HG02852 (cell line): ENCODE data around the gene VAMP8.
"Not testable (repeated sequence)": the region's sequence is repeated elsewhere in the genome, so short reads cannot be mapped to it uniquely, and the experiment has no call there.

ENCODE experiments used
- ATAC-seq: cut with Tn5 transposase; IDR thresholded peaks from one replicate; pipeline ENCODE4 v1.9.1; 2021; ENCODE audit warnings: mild to moderate bottlenecking, moderate library complexity; ENCODE audit not compliant: unreplicated experiment

The VAMP8 gene

DNA sequence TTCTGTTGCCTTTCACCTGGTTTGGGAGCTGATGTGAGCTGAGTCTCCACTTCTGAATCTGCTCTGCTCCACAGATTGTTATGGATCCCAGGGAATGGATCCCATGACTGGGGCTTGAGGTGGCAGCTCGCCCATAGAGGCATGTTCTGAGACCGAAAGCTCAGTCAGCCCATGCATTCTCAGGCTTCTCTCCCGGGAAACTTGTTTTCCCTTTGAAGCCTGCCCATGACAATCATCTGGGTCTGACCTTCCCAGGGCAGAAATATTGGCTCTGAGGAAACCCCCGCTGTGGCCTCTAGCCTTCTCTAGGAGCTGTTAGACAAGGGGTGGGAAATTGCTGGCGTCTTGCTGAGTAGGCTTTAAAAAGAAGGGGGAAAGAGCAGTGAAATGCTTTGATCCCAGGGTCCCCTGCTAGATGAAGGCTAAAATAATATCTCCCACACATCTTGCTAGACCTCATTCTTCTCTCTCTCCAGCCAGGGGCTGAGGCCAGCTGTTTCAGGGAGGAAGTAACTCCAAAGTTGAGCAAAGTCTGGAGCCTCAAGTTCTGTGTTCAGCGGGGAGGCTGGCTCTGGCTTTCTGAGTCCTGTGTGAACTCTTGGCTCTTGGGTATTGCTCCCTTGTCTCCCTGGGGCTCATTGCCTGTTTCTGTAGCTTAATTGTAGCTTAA, 2.0 kb downstream of the VAMP8 start:
- ATAC-seq: no peak

DNA sequence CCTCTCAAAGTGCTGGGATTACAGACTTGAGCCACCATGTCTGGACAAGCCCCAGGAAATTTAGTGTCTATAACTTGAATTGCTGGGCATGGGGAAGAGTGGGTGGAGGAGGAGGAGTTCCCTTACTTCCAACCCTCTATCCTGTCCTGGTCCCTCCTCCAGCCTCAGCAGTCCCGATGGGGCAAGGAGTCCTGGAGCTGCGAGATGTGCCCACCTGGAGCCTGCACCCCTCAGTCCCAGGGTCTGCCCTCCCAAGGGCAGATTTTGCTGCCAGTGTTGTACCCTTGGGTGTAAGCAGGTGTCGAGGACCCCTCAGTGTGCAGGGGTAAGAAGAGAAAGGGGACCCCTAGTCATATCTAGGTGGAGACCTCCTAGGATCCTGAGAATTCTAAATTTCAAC, 2.8 kb downstream of the VAMP8 start:
- no peak for ATAC-seq

DNA sequence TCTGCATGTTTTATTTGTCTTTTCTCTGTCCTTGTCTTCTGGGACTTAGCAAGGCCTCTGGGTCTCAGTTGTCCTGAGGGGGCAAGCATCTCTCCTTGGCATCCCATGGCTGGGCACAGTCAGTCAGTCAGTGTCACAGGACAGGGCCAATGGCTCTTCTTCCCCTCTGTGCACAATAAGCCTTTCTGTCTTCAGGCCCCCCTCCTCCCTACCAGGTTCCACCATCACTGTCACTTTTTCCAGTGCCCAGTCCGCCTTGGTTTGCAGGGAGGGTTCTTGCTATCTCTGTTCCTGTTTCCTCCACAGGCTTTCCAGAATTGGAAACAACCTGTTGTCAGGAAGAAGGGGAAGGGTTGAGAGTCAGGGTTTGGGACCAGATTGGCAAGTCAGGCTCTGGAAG, 5.1 kb downstream of the VAMP8 start:
- ATAC-seq: no peak

DNA sequence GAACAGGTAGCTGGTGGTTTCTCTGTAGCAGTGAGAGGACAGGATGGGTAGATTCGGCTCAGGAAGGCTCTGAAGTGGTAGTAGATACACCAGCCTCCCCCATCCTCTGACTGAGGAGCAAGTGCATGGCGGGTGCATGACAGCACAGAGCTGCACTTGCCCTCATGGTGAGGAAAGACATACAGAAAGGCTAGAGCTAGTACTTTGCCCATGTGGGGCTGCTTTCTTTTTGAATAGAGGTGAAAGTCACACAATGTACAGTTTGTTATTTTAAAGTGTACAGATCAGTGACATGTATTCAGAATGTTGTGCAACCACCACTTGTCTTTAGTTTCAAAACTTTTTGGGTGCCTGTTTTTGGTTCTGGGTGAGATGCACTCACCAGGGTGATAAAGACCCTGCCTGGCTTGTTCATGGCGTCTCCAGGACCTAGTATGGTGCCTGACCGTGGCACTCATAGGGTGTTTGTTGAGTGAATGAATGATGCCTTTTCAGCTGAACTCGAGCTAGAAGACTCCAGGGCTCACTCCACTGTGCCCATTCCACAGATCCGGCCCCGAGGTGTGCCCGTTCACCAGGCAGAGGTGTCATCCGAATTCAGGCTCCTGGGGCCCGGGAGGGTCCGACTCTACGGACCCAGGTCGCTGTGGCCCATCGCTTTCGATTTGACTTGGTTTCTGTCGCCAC, 6.4 kb downstream of the VAMP8 start:
- ATAC-seq: peak; percentile 66

DNA sequence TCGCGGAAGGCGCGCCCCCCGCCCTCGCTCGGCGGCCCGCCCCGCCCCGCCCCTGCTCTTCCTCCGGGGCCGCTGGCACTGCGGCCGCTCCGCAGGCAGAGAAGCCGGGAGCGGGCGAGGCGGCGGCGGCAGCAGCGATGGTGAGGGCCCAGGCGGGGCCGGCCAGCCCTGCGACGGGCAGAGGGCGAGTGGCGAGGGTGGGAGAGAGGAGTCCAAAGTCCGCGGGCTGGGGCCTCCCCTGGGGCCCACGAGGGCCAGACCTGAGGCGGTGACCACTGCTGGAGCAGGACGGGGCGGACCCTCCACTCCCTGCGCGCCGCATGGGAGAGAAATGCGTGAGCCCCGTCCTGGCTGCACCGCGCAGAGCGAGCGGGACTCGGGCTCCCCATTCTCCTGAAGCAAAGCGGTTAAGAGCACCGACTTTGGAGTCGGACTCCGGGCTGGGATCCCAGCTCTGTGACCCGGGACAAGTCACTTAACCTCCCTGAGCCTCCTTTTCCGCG, 7.0 kb downstream of the VAMP8 start, which contains the start of gene VAMP5:
Gene VAMP5 (plus strand): TSS at position 78 of the 503 bp plus-strand sequence. CDS start 60 bp downstream, at position 138.
- ATAC-seq: peak; percentile 30

DNA sequence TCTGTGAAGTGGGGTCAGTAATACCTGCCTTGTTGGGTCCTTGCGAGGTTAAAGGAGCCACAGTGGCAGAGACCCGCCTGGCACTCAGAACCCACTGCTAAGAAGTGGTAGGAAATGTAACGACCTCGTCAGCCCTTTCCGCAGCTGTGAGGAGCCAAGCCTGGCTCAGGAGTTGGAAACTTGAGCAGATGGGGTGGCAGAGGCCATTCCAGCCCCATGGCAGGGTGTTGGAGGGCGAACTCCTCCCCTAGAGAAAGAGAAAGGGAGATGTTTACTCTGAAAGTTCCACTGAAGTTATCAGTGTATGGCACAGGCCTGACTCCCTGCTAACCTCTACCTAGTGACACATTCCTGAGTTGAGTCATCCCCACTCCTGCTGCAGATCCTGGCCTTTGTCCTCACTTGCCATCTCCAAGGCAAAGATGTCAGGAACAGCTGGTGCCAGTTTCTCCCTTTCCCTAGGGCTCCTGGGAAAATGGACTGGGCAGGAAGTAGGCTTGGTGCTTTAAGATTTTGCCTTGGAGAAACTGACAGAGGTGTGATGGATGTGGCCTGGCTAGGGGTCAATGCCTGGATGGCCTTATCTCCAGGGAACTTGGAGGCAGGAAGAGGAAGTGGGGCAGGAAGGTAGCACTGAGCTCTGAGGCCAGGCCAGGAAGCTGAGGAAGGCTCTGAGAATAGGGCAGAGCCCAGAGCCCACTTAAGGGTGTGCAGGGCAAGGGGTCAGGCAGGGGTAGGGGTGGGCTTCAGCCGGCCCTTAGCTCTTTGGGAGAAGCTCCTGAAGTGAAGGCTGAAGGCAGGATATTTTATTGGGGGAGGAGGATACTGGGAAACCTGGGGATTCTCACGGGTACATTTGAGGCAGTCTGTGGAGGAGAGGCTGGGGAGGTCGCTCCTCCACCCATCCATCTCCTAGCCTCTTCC, 7.7 kb downstream of the VAMP8 start:
- ATAC-seq: peak; percentile 31

DNA sequence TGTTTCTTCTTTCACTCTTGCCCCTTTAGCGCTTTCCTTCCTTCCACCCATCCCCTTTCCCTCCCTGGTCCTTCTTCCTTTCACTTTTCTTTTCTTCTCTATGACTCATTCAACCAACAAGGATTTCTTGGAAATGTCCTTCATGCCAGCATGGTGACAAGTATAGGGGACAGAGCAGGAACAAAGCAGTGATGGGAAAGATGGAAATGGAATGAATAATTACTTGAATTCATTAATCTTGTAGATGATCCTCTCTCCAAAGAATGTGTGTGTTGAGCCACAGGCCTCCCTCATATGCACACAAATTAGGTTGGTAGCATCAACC, 8.4 kb downstream of the VAMP8 start:
- ATAC-seq: no peak

DNA sequence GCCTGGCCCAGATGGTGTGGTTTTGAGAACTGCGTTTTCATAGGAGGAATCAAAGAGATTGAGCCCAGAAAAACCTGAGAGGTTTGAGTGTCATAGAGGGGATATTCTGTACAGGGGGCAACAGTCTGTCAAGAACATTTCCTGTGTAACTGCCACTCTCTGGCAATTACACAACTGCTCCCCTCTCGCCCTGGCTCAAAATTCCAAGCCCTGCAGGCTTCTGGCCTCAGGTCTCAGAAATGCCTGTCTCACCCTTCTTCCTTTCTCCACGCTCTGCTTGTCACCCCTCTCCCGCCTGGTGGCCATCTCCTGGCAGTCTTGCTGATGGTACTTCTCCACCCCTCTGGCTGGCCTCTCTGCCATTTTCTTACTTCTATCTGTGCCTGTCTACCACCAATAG, 10.8 kb downstream of the VAMP8 start:
- no peak for ATAC-seq

DNA sequence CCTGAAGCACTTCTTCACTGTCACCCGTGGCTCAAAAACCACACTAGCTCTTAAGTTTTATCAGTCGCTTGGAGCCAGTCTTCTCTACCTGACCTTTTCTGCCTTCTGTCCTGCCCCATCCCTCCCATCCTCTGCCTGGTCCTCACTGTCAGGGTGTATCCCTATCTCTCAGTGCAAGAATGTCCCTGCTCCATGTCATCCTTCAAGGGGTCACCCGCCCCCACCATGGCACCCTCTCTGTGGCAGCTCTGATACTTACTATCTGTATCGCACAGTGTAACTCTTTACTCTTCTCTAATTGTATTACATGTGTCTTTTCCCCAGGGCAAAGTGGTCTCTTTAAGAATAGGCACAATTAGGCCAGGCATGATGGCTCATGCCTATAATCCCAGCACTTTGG, 11.3 kb downstream of the VAMP8 start:
- no peak for ATAC-seq

DNA sequence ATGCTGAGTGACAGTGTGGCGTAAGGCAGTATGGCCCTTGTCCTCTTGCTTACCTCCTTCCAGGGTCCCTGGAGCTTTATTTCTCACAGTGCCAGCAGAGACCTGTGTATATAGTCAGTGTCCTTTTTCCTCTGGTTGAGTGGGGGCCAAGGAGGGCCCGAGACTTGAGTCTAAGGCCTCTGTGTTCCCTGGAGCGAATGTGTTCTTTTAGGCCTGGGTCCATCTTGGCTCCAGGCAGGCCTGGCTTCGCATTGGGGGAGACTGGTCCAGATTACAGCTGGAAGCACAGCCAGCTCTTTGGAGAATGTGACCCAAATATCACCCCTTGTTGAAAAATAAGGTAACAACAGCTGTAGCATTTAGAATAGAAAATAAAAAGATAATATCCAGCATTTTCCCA, 11.8 kb downstream of the VAMP8 start:
- no peak for ATAC-seq

DNA sequence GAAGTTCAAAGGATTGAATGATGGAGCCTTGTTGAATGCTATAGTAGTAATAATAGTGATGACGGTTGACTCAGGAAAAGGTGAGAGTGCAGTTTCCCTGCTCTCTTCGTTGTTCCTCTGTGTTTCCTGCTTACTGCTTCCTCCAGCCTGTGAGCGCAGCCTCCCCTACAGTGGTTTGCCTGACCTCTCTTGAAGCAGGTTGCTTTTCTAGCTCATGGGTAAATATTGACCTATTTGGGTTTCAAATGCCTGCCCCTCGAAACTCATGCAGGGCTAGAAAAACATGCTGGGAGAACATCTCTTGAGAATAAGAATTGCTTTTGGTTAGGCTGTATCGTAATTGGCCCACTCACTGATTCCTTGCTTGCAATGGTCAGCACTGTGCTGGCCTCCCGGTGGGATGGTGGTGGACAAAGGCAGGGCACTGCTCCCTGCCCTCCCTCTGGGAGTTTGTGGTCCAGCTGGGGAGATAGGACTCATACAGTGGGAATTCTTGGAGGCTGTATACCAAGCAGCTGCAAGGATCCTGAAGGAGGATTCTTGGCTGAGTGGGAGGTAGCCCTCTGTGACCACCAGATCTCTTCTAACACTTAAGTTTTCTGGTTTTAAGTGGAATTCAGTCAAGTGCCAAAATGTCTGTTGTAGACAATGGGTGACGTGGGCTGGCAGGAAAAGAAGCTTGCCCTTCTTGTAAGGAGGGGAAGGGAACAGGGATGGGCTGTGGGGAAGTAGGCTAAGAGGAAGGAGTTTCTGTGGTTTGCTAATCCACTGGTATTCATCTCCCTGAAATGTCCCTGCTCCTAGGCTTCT, 12.8 kb downstream of the VAMP8 start:
- no peak for ATAC-seq

DNA sequence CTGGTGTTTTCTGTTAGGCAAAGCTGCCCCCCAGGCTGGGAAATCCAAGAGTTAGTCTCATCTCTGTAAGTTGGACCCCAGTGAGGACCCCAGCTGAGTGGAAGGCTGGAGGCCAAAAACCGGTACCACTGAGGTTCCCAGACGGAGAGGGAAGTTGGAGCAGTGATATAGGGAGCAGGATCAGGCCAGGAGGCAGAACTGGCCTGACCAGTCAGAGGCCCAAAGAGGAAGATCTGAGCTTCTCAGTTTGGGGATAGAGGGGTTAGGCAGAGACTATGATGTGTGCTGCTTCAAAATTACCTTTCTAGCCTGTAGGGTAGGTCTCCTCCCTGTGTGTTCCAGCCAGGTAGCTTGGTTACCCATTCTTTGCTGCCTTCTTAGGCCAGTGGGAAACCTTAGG, 13.6 kb downstream of the VAMP8 start:
- no peak for ATAC-seq

DNA sequence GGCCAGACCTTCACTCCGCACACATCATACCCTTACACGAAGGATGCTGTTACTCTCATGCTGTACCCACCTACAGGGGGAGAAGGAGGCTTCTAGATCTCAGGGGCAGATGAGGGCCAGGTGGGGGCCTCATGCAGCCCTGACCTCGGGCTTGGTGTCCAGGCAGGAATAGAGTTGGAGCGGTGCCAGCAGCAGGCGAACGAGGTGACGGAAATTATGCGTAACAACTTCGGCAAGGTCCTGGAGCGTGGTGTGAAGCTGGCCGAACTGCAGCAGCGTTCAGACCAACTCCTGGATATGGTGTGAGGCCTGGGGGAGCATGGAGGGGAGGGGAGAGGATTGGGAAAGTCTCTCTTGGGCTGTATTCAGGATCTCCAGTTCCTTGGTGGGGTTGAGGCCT, 14.2 kb downstream of the VAMP8 start:
- ATAC-seq: no peak

DNA sequence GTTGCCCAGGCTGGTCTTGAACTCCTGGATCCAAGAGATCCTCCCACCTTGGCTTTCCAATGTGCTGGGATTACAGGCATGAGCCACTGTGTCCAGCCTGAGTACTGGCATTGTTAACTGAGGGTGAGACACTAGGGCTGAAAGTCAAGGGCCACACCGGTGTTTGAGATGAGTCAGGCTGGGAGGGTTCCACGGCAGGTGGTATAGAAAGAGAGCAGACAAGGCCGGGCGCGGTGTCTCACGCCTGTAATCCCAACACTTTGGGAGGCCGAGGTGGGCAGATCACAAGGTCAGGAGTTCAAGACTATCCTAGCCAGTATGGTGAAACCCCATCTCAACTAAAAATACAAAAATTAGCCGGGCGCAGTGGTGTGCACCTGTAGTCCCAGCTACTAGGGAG, 14.9 kb downstream of the VAMP8 start:
- not testable (repeated sequence) for ATAC-seq

DNA sequence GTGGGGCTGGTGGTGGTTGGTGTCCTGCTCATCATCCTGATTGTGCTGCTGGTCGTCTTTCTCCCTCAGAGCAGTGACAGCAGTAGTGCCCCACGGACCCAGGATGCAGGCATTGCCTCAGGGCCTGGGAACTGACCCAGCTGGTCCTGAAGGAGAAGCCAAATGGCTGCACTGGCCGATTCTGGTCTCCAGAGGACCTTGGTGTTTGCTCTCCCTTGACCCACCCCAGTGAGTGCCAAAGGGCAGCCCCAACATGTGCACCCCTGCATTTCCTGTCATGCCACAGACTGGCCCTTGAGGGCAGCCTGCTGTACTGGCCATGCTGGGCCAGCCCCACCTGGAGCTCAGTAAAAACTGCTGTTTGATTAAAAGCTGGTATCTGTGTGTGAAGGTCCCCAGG, 15.6 kb downstream of the VAMP8 start:
- no peak for ATAC-seq

DNA sequence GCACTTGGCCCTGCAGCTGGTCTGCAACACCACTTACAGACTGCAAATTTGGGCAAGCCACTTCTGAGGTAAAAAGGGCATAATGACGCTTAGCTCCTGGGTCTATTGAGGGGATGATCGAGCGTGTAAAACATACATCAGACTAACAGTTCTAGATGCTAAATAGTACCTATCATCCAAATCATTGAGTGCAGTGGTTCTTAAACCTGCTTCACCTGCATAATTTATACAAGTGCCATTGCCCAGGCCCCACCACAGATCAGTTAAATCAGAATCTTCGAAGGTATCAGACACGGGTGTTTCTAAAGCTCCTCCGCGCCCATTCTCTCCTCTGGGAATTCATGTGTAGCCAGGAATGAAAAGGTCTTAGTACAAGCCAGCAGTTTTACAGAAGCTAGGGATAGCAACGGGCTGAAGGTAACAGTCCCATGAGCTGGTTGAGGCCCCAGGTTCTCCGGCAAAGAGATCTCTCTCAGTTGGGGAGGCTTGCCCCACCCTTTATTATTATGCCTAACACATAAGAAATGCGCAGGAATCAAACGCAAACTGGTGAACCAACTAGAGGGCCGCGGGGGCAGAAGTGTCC, 17.4 kb downstream of the VAMP8 start:
- ATAC-seq: no peak

DNA sequence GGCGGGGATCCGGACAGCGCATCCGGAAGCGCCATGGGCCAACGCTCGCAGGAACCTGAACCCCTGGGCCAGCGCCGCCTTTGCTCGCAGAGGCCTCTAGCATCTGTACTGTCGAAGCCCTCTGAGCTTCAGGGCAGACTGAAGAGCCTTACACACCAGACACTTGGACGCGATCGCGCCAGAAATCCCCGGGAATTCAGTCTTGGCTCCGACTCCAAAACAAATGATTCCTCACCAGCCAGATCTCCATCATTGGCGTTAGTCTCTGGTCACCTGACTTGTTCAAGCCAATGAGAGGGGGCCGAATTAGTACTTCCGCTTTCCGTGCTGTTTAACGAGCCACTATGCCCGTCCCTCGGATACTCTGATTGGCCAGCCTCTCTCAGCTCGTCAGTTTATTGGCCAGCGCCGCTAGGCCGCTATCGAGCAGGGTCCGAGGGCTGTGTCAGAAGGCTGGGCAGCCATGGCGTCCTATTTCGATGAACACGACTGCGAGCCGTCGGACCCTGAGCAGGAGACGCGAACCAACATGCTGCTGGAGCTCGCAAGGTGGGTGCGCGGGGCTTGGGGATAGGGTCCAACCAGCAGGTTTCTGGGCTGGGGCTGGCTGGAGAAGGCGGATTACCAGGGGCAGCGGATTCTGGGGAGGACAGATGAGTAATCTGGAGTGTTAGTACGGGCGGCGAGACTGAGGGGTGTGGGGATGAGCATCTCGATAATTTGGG, 18.1 kb downstream of the VAMP8 start, which contains the start of gene RNF181:
Gene RNF181 (plus strand): TSS at position 445 of the 725 bp plus-strand sequence. CDS start 19 bp downstream, at position 464.
- peak; percentile 99 for ATAC-seq

DNA sequence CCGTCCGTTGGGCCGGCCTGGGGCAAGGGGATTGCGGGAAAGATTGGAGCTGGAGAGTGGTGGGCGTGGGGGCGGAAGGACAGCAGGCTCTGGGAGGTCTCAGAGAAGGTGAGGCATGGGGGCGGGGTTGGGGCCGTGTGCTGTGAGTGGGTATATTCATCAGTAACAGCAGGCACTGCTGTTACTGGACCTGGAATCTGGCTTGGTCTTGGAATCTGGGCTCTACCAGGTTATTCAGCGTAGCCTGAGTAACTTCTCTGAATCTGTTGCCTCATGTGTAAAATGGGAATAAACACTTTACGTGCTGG, 18.6 kb downstream of the VAMP8 start:
- peak; percentile 1 for ATAC-seq

DNA sequence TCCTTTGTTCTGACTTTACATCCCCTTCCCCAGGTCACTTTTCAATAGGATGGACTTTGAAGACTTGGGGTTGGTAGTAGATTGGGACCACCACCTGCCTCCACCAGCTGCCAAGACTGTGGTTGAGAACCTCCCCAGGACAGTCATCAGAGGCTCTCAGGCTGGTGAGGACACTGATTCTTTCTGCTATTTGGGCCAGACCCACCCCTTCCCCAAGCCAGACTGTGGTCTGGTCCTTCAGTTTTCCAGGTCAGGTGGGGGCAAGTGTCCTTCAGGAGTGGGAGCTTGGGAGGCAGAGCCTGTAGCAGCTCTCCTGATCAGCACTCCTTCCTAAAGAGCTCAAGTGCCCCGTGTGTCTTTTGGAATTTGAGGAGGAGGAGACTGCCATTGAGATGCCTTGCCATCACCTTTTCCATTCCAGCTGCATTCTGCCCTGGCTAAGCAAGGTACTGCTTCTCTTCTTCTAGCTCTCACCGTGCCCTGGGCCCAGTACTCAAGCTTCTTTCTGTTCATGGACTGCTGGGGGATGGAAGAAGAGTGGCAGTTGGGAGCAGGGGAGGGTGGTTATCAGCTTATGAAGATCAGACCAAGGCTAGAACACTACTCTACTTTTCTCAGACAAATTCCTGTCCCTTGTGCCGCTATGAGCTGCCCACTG, 19.2 kb downstream of the VAMP8 start:
- ATAC-seq: no peak
